ENCODE results near the gene TK2. TPM values are rescaled to one million over a fixed set of nuclear protein-coding genes. Genes with fewer than 3 reads are reported as not detected.
A peak's percentile ranks its signal among the peaks of the same experiment; 100 is the strongest.
"Not testable (repeated sequence)": the region's sequence is repeated elsewhere in the genome, so short reads cannot be mapped to it uniquely, and the experiment has no call there.

TK2 gene
- polyA plus RNA-seq, 3 donors: 29.8 to 38.9 (median 32.4) TPM

GRCh38 chr16:66514391-66514790 is 35.5 kb downstream of the TK2 start:
- Mint-ChIP-seq H3K27ac (peak overlapping the region in 6 of 7 donors; percentile 38 to 100 (median 100)), H3K36me3 (peaks cover 63 to 90% of the 10 kb centered on the region in 2 donors), H3K4me1 (peaks cover 77% of the 10 kb centered on the region)
- DNase-seq; H3K27me3 ChIP-seq (ENCODE audit: control insufficient read depth in 2 of 2, insufficient read depth in 2 of 2, low read length in 2 of 2); H3K27ac ChIP-seq (ENCODE audit: low read depth in 1 of 2, low read length in 2 of 2); H3K9me3 ChIP-seq (replicated peaks in 1 of 2; ENCODE audit: control insufficient read depth in 1 of 2, insufficient read depth in 1 of 2, low read length in 2 of 2); H3K4me3 Mint-ChIP-seq; H3K9ac ChIP-seq (ENCODE audit: insufficient read depth, low read length, poor library complexity, severe bottlenecking); H3K27me3 Mint-ChIP-seq (ENCODE audit: low read depth in 3 of 3); H2AFZ ChIP-seq (ENCODE audit: insufficient read depth, low read depth, low read length, poor library complexity, severe bottlenecking); H3K4me2 ChIP-seq (replicated peaks; ENCODE audit: extremely low read depth, low read length, poor library complexity, severe bottlenecking); H4K20me1 ChIP-seq (ENCODE audit: insufficient read depth, low read length); H3K4me3 ChIP-seq (replicated peaks in 1 of 3; ENCODE audit: low read depth in 2 of 3, low read length in 3 of 3); H3K9me3 Mint-ChIP-seq: not testable (repeated sequence)
- peaks cover 27 to 39% of the 10 kb centered on the region in 2 donors for H3K36me3 ChIP-seq (replicated peaks in 1 of 2; ENCODE audit: control insufficient read depth in 1 of 2, insufficient read depth in 2 of 2, low read length in 2 of 2)
- peaks cover 70 to 74% of the 10 kb centered on the region in 2 donors for H3K4me1 ChIP-seq (ENCODE audit: control insufficient read depth in 1 of 2, insufficient read depth in 2 of 2, low read length in 2 of 2)
- intact Hi-C loops (cut with micrococcal nuclease): loop anchor here (2.0 to 10.0 kb wide), 2 partner anchors 36 to 310 kb away; no protein-coding TSS in a partner anchor
- H3K79me2 ChIP-seq (ENCODE audit: insufficient read depth, low read length): peaks cover 25% of the 10 kb centered on the region
- WGBS (ENCODE audit: insufficient coverage): 96% methylated on average over 5 of the region's 17 CpGs

GRCh38 chr16:66513111-66513723 is 36.7 kb downstream of the TK2 start:
- intact Hi-C loops (cut with micrococcal nuclease): loop anchor here in 1 of 2 donors (10.0 kb wide), 1 partner anchor 308 kb away; no protein-coding TSS in a partner anchor
- H3K4me3 Mint-ChIP-seq: no peak overlapping the region
- H3K4me2 ChIP-seq (replicated peaks; ENCODE audit: extremely low read depth, low read length, poor library complexity, severe bottlenecking): no peak overlapping the region
- peak overlapping the region; percentile 56 to 72 for H3K27ac ChIP-seq (ENCODE audit: low read depth in 1 of 2, low read length in 2 of 2)
- peak overlapping the region; percentile 80 to 93 (median 89) for H3K27ac Mint-ChIP-seq
- peaks cover 67 to 82% of the 10 kb centered on the region in 2 donors for H3K36me3 Mint-ChIP-seq
- peak in 2 of 3 donors; percentile 46 to 60 for DNase-seq
- peaks cover 59 to 67% of the 10 kb centered on the region in 2 donors for H3K4me1 ChIP-seq (ENCODE audit: control insufficient read depth in 1 of 2, insufficient read depth in 2 of 2, low read length in 2 of 2)
- H3K27me3 Mint-ChIP-seq (ENCODE audit: low read depth in 3 of 3): peaks cover 0 to 2% (median 0%) of the 10 kb centered on the region in 3 donors
- TF ChIP-seq CTCF (IDR thresholded peaks at IDR 0.05): no peak
- H3K4me3 ChIP-seq (replicated peaks in 1 of 3; ENCODE audit: low read depth in 2 of 3, low read length in 3 of 3): no peak overlapping the region
- peaks cover 15% of the 10 kb centered on the region for H3K79me2 ChIP-seq (ENCODE audit: insufficient read depth, low read length)
- peaks cover 71% of the 10 kb centered on the region for H3K4me1 Mint-ChIP-seq
- no peaks in the 10 kb centered on the region for H4K20me1 ChIP-seq (ENCODE audit: insufficient read depth, low read length)
- no peak overlapping the region for H2AFZ ChIP-seq (ENCODE audit: insufficient read depth, low read depth, low read length, poor library complexity, severe bottlenecking)
- 81% methylated on average over 4 of the region's 8 CpGs for WGBS (ENCODE audit: insufficient coverage)
- H3K27me3 ChIP-seq (ENCODE audit: control insufficient read depth in 2 of 2, insufficient read depth in 2 of 2, low read length in 2 of 2): no peaks in the 10 kb centered on the region
- no peaks in the 10 kb centered on the region for H3K9me3 Mint-ChIP-seq
- no peaks in the 10 kb centered on the region for H3K9me3 ChIP-seq (replicated peaks in 1 of 2; ENCODE audit: control insufficient read depth in 1 of 2, insufficient read depth in 1 of 2, low read length in 2 of 2)
- H3K36me3 ChIP-seq (replicated peaks in 1 of 2; ENCODE audit: control insufficient read depth in 1 of 2, insufficient read depth in 2 of 2, low read length in 2 of 2): peaks cover 34 to 51% of the 10 kb centered on the region in 2 donors
- no peak overlapping the region for H3K9ac ChIP-seq (ENCODE audit: insufficient read depth, low read length, poor library complexity, severe bottlenecking)

All from CD14-positive monocyte (primary cell).